AG10803 (cell line): ENCODE data around the gene FGD5.

Experiments
- DNase-seq: peaks from one replicate; pipeline ENCODE4 v3.0.0; 2010; ENCODE audit warnings: low read depth
- H3K4me3 ChIP-seq: 2 replicates; pipeline ENCODE4 v1.5.1; 2011; ENCODE audit warnings: mild to moderate bottlenecking, low read length, control low read depth
- CTCF ChIP-seq: conservative IDR thresholded peaks from 2 replicates; pipeline ENCODE4 v1.5.1; 2011; ENCODE audit warnings: mild to moderate bottlenecking, low read length, control low read depth, inconsistent platforms

The FGD5 gene

GRCh38 chr3:14915636-14916222 is 97.0 kb downstream of the FGD5 start:
- DNase-seq, result no peak
- peak; percentile 14; the same call in 1 of the 2 replicates for TF ChIP-seq CTCF
- H3K4me3 ChIP-seq, result no peak overlapping the region

- DNase-seq, result no peak
- no peak overlapping the region for H3K4me3 ChIP-seq
- no peak for TF ChIP-seq CTCF
Measured at GRCh38 chr3:14918356-14918860, 99.6 kb downstream of the FGD5 start.

GRCh38 chr3:14920536-14920935 is 101.8 kb downstream of the FGD5 start:
- TF ChIP-seq CTCF, result no peak
- H3K4me3 ChIP-seq, result no peak overlapping the region
- DNase-seq, result no peak

- peak; percentile 81 for DNase-seq
- peak; percentile 92 for TF ChIP-seq CTCF
- H3K4me3 ChIP-seq, result no peak overlapping the region
Measured at GRCh38 chr3:14921034-14921616, 102.4 kb downstream of the FGD5 start.

GRCh38 chr3:14921811-14922705 is 103.3 kb downstream of the FGD5 start:
- DNase-seq, result no peak
- no peak overlapping the region for H3K4me3 ChIP-seq
- TF ChIP-seq CTCF, result no peak

GRCh38 chr3:14922863-14923262 is 104.1 kb downstream of the FGD5 start:
- no peak overlapping the region for H3K4me3 ChIP-seq
- no peak for DNase-seq
- no peak for TF ChIP-seq CTCF
